ENCODE measurements around the gene PEAK3.

DNA sequence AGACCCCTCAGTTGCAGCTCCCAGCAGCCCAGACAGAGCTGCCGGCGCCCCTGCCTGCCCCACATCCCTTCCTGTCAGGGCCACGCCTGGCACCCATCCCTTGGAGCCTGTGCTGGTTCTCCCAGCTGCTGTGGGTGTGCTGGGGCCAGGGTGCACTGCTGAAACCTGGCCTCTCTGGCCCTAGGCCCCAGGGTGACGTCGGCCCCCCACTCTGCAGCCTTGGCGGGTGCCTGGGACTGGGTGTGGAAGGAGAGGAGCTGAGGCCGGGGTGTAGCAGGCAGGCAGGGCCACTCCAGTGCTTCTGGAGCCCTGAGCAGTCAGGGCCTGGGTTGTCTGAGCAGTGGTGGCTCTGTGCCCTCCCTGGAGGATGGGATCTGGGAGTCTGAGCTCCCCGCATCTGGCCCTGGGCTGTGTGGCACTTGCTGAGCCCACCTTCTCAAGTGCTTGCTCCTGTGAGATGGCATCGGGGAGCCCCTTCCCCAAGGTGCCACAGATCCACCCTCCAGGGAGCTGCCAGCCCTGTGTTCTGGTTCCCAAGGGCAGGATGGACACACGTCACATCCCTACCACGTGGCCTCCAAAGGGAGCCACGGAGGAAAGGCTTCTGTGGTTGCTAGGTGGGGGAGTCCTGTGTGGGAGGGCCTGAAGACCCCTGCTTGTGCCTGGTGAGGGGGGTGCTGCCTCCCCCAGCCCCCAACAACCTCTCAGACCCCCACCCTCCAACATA, 51.0 kb downstream of the PEAK3 start:
- TF ChIP-seq POLR2A (IDR thresholded peaks at IDR 0.05; ENCODE audit: low read depth, low read length): no peak; the same call in 1 of the 2 replicates
- TF ChIP-seq POU2F2 (IDR thresholded peaks at IDR 0.05; ENCODE audit: low read depth, low read length): no peak
- TF ChIP-seq TAF1 (IDR thresholded peaks at IDR 0.05; ENCODE audit: low read depth, low read length): no peak
- TF ChIP-seq POLR2AphosphoS5 (IDR thresholded peaks at IDR 0.05; ENCODE audit: low read depth, low read length): peak; percentile 18
- TF ChIP-seq SPI1 (IDR thresholded peaks at IDR 0.05; ENCODE audit: low read depth, low read length): no peak

Measured in GM12891 (cell line).